HG03575 (cell line): Measurements from ENCODE around the gene SYNDIG1.

ENCODE experiments used
- ATAC-seq: cut with Tn5 transposase; IDR thresholded peaks from one replicate; pipeline ENCODE4 v1.9.1; 2021; ENCODE audit not compliant: unreplicated experiment, insufficient number of reproducible peaks, low FRiP score; ENCODE audit errors: extremely low read depth

Gene SYNDIG1

DNA sequence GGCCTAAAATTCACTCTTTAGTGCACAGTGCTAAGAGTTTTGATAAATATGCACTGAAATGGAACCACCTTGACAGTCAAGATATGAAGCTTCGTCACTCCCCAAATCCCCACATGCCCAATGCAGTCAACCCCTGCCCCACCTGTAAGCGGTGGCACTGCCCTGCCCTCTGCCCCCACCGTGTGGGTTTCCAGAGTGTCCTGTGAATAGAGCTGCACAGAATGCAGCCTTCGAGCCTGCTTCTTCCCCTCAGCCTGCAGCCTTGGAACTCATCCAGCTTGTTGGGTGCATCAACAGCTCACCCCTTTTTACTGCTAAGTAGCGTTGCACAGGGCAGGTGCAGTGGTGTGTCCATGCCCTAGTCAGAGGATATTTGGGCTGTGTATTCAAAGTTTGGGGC is 216.3 kb downstream of the SYNDIG1 start:
- ATAC-seq = no peak

DNA sequence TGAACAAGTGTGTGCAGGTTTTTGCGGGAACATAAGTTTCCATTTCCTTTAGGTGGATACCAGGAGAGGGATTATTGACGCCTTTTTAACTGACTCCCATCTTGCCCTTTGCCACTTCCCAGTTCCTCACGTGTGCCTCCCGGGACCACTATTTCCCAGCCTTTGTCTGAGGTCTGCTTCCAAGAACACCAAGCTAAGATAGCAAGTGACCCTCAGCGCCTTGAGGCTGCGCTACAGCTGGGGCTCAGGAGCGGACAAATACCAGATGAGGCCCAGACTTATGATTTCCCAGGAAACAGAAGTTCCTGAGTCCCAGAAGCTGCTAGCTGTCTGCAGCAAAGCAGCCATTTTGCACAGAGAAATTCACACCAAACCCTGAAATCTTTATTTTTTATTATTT is 216.7 kb downstream of the SYNDIG1 start:
- no peak for ATAC-seq

DNA sequence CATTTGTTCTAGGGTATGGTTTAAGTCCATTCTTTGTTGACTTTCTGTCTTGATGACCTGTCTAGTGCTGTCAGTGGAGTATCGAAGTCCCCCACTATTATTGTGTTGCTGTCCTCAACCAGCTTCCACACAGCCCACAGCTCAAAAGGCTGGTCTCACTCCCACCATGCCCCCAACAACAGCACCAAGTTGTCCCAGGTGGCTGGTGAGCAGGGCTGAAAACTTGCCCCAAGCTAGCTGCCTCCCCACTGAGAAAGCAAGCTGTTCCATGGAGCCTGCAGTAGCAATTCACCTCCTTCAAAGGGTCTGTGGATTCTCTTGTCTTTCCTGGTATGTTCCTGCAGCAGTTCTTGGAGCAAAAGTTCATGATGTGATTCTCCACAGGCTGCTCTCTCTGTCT is 221.0 kb downstream of the SYNDIG1 start:
- no peak for ATAC-seq

DNA sequence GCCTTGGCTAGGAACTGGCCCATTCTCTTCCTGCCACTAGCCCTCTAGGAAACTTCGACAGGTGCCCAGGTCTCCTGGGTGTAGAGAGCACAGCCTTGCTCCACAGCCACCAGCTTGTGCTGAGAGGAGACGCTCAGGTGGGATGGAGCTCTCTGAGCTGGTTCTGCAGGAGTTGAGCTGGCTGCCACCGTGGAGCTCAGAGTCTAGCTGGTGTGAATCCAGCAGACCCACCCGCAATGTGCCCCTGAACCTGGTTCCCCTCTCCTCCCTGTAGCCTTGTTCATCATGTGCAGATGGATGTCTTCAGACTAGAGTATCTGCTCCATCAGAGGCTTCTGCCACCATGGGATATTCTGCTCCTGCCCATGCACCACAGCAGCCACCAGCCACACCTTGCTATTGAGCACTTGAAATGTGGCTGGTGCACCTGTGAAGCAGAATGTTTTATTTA is 222.5 kb downstream of the SYNDIG1 start:
- ATAC-seq = no peak

DNA sequence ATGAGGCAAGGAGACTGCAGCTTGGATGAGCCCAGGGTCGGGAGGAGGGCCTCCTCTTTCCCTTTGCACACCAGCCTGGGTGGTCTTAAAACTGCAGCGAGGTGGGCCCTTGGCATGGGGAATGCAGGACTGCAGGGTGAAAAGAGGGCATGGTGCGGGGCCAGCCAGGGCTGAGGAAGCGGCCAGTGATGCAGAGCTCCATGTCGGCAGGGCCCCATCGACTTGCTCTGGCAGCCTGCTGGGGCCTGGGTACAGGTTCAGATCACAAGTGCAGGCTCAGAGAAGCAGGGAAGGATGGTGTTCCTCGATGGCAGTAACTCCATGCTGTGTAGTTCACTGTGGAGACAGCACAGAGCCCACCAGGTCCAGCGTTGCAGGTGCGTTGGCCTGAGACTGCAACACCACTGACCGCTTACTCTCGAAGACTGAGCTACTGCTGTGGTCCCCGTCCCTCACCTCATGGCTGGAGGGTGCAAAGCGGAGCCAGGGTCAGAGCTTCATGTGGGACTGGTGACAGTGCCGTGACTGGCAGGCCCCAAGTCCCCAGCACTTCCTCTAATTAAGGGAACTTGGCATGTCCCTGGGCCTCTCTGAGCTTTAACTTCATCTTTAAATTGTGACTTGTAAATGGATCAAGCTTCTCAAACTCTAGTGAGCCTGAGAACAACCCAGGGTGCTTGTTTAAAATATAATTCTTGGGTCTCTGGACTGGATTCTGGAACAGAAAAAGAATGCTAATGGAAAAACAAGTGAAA is 223.2 kb downstream of the SYNDIG1 start:
- ATAC-seq = no peak

DNA sequence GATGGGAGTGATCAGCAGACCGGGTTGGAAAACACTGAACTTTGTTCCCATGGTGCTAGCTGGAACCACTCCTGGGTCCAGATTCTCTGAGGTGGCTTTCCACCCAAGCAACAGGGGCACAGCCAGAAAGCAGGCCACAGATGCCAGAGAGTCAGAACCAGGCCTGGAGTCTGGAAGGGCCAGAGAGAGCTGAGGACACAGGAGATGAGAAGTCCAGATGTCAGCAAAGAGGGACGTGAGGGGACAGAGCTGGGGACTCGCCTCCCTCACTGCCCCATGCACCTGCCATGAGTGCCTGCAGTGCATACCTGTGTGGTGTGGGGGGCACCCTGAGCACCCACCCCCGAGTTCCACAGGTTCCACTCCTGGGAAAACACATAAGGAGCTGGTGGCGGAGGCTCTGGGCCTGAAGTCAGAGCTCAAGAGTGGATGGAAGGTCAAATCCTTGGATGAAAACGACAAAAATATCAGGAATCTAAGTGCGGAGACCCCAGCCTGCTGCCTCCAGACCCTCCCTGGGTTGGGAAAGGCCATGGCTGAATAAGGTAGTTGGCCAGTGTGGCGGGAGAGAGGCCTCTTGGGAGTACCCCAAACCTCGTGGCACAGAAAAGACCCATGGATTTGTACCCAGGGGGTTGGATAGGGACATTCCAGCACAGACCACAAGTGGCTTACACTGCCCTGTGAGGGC is 224.2 kb downstream of the SYNDIG1 start:
- no peak for ATAC-seq

DNA sequence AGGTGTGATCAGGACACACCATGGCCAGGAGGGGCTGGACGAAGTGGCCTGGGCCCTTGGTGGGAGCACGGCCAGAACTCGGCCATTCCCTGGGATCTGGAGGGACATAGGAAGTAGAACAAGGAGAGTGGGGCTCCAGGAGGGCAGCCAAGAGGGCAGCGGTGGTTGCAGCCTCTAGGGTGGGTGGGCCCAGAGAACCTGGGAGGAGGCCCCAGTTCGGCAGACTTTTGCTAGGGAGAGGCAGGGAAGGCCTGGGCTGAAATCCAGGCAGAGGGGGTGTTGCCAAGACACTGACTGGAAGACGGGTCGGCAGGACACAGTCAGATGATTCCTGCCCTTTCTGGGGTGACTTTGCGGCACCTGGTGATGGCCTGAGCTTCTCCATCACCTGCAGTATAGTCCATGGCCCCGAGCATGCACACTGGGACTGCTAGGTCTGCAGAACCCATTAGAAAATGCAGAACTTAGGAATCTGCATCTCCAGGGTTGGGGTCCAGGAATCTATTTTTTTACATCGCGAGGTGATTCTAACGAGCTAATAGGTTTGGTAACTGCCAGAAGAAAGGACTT is 224.8 kb downstream of the SYNDIG1 start:
- no peak for ATAC-seq

DNA sequence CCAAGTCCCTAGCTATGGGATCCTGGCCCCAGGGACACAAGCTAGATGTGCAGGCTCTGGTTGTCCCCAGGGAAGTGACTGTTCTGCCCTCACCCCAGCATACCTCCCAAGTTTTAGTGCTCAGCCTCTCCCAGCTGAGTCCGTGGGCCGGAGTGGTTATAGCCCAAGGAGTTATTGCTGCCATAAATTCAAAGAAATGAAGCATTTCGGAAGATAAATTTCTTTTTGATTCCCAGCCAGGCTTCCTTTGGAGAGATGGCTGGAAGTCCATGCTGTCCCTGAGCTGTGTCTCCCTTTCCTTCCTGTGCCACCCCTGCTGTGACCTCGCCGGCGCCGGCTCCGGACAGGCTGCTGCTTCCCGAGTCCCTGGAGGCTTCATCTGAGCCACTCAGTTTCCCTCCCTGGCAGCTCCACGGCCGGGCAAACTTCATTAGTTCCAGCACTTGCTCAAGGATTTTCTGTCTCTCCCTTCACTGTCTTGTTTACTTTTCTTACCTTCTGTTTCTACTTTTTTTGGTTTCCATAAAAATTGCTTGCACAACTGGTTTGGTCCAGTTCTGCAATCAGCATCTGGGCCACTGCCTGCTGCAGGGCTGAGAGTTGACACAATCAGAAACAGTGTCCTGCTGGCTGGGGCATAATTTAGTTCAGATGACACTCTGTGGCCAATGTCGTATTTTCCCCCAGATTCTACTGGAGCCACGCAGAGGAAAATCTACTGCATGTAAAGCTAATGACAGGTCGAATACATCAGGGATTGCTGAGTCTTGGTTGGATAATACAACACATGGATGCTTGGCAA is 225.5 kb downstream of the SYNDIG1 start:
- ATAC-seq = no peak

DNA sequence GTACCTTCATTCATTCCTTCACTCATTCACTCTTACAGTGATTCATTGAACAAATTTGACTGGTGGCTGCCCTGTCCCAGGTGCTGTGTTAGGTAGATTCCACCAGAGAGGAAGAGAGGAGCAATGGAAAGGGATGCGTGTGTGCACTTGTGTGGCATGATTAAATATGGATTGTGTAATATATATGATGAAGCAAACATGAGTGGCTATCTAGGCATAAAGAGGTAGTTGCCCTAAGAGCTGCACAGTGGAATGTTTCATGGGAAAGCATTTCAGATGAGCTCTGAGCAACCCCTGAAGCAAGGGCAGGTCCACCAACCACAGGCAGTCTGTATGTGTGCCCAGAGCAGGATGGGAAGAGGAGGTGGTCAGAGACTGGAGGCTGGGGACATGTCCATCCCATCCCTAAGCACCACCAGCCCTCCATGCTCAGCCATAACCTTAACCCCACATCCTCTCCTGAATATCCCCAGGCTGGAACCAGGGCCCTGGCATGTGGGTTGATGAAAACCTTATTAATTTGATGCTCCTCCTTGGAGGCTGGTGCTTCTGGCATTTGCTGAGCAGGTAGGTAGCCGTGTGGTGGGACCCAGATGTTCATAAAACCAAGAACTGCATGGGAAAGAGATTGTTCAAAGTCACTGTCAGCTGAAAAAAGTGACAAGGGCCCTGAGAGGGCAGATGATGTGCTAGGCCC is 226.2 kb downstream of the SYNDIG1 start:
- ATAC-seq = no peak

DNA sequence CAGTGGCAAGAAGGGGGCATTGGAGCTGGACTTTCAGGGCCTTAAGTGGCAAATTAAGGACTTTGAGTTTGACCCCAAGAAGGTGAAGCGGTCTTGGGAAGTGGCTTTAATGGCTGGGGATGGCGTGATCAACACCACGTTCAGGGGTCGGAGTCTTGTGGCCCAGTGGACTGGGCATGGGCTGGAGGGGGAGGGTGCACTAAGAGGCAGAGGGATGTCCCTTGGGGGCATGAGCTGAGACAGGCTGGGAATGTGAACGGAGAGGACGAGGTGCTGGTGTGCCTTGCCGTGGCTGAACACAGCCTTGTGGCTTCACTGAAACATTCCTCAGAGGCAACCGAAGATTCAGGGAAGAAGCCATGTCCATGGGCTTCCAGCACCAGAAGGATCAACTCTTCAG is 227.0 kb downstream of the SYNDIG1 start:
- ATAC-seq = no peak

DNA sequence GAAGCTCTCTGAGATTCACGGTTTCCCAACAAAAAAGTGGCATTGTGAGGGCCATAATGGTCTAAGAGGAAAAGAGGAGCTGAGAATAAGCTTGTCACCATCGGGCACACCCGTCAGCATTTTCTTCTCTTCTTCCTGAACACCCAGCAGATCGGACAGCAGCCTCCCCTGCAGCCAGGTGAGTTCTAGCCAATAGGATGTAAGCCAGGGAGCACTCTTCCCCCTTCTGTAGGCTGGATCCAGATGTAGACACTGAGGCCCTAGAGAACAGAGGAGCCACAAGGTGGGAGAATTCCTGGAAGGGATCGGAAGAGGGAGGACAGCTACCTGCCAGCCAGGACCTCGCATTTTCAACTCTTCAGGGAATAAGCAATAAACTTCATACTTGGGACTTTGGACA is 228.0 kb downstream of the SYNDIG1 start:
- no peak for ATAC-seq

DNA sequence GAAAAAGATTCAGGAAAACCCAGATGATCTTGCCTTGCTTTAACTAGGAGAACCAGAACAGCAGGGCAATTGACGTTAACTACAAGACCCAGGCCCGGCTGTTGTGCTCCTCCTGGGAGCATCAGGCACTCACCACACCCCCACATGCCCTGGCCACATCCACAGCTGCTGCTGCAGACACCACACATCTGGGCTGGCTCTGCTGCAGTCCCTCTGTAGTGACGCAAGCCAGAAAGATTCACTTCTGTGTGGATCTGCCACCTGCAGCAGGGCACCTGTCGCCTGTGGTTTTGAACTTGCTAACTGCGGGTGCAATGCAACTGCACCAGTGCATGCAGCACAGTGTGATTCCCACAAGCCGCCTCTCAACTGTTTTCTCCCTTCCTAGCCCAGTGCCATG is 228.8 kb downstream of the SYNDIG1 start:
- ATAC-seq = no peak

DNA sequence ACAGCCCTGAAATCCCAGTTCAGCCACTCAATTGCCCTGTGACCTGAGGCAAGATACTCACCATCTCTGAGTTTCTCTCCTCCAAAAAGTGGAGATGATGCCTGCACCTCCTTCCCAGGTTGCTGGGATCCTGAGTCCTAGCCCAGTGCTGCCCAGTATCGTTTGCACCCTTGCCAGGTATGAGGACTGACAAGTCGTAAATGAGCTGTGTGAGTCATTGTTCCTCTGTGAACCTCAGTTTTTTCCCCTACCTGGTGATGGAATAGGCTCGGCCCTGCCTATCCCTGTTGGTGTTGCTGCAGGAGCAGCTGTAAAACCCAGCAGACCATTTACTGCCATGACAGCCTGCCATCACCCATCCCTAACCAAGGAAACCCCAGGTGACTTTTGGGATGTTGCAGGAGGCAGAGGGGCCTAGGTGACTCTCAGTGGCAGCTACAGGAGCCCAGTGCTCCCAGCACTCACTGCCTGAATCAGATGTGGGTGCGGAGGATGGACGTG is 229.3 kb downstream of the SYNDIG1 start:
- no peak for ATAC-seq

DNA sequence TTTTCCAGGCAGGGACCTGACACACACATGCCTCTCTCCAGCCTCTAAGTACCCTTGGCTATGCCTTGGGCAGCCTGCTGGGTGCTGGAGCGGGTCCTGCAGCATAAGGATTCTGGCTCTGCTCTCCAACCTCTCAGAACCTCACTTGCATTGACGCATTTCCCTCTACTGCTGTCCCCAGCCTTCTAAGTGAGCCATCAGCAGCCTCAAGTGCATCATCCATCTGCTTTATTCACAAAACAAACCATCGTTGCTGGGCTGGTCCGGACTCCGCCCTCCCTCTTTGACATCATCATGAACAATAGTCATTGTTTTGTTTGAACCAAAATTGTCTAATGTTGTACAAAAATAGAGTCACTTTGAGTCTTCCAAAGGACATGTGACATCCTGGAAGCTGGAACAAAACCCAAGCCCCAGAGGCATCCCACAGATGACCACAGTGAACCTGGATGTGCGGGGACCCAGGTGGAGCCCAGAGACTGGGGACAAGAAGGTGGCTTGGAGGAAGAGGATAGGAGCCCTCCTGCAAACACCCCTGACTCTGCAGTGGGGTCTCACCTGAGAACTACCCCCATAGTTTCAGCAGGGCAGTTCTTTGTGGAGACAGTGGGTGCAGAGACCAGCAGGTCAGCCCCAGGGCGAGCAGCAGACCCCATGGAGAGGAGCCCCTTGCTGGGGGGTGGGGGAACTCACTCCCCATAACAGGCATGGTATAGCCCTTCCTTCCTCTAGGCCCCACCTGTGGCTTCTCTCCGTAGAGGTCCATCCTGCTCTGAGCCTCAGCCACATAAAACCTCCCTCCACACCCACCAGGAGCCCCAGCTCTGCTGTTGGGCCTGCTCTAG is 230.1 kb downstream of the SYNDIG1 start:
- no peak for ATAC-seq

DNA sequence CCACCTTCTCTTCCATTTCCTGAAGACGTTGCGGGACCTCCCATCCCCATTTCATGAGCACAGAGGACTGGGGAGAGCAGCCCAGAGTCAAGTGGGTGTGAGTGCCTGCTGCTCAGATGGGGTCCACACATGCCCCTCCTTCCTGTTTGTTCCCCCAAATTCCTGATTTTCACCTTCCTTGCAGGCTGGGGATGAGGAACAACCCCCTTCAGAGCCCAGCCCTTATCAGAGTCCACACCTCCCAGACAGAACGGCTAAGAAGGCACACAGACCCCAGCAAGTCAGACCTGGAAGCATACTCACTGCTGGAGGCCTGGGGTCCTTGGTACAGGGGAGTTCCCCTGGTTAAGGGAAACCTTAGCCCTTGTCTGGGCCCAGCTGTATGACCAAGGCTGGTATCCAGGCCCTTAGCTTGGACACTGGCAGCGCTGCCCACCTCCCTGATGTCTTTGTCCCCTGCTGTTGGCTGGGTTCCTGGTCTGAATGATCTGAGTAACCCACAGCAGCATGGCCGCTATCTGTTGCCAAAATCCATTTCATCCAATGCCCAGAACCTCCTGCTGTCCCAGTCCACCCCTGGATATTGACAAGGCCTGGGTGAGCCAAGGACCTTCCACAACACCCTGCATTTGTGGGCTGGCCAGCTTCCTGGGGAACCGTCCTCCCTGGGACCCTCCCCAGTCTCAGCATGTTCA is 230.9 kb downstream of the SYNDIG1 start:
- no peak for ATAC-seq

DNA sequence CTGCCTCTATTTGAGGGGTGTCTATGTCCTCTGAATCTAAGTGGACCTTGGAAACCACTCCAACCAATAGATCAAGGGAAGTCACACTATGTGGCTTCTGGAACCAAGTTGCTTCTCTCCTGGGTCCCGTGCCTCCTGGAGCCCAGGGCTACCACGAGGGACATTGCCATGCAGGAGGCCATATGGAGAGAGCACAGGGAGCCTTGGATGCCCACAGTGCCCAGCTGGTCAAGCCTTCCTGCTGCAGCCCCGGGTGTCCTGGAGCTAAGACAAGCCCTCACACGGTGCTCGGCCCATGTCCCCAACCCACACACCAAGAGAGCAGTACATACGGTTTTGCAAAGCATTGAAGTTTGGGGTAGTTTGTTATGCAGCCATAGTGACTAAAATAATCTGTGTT is 231.6 kb downstream of the SYNDIG1 start:
- ATAC-seq = no peak

DNA sequence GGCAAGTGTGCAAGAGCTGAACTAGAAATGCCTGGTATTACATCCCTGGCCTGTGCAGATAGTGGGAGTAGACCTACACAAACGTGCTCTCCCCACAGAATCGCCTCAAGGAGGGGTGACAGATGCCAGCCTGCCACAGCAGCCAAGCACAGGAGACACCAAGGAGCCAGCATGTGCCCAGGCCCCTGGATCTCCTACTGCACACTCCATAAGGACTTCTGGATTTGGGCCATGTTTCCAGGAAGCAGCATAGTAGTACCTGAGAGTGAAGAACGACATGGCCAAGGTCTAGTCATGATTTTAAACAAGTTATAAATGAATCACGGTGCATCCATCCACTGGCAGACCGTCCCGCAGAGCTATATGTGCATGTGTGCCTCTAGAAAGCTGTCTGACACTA is 232.2 kb downstream of the SYNDIG1 start:
- no peak for ATAC-seq
